GM23338 (cell line): ENCODE data around the gene CRIP3. TPM values are rescaled to one million over a fixed set of nuclear protein-coding genes. Genes with fewer than 3 reads are reported as not detected.

Source experiments
- EZH2 ChIP-seq: fragments of 200-600 bp; sonication (generic); IDR thresholded peaks from one replicate; pipeline ENCODE4 v1.8.0; 2017; ENCODE audit warnings: antibody characterized with exemption, mild to moderate bottlenecking, low read depth; ENCODE audit not compliant: unreplicated experiment
- EZH2phosphoT487 ChIP-seq: fragments of 200-600 bp; sonication (generic); IDR thresholded peaks from one replicate; pipeline ENCODE4 v1.8.1; 2018; ENCODE audit warnings: antibody characterized with exemption; ENCODE audit not compliant: unreplicated experiment
- JUNB ChIP-seq: IDR thresholded peaks from one replicate; pipeline ENCODE4 v1.6.1; 2016; ENCODE audit warnings: antibody characterized with exemption; ENCODE audit not compliant: unreplicated experiment
- NANOG ChIP-seq: IDR thresholded peaks from 2 replicates; pipeline ENCODE4 v1.6.1; 2016; ENCODE audit warnings: antibody characterized with exemption, borderline replicate concordance
- POLR2AphosphoS5 ChIP-seq: IDR thresholded peaks from 2 replicates; pipeline ENCODE4 v1.6.1; 2016; ENCODE audit warnings: antibody characterized with exemption, low read depth
- STAT1 ChIP-seq: IDR thresholded peaks from one replicate; pipeline ENCODE4 v1.6.1; 2016; ENCODE audit warnings: antibody characterized with exemption; ENCODE audit not compliant: unreplicated experiment
- ZNF114 ChIP-seq: fragments of 250-450 bp; sonication (Bioruptor Pico); IDR thresholded peaks from 2 replicates; pipeline ENCODE4 v1.5.0; 2020; ENCODE audit warnings: mild to moderate bottlenecking, moderate library complexity
- ZNF331 ChIP-seq: fragments of 250-450 bp; sonication (Bioruptor Pico); IDR thresholded peaks from 2 replicates; pipeline ENCODE4 v1.5.0; 2020; ENCODE audit warnings: low read depth, mild to moderate bottlenecking, moderate library complexity
- polyA plus RNA-seq: library from polyadenylated mRNA; unstranded; fragments of >200 nt; fragmentation: Nextera tagmentation; extraction: Ambion mirVana; gene quantifications from 2 replicates; pipeline ENCODE4 v1.2.1, GENCODE V29; 2016
- total RNA-seq: library from RNA; depleted of rRNA; stranded (reverse); fragments of >200 nt; shearing (Covaris generic); gene quantifications from 2 replicates; pipeline ENCODE4 v1.2.3, GENCODE V29; 2014
- TF ChIP-seq, protein P1 (sequence below): fragments of 250-450 bp; sonication (Bioruptor Pico); IDR thresholded peaks from 2 replicates; pipeline ENCODE4 v1.5.0; 2020; ENCODE audit warnings: mild to moderate bottlenecking, moderate library complexity
- TF ChIP-seq, protein P2 (sequence below): IDR thresholded peaks from 2 replicates; pipeline ENCODE4 v1.6.1; 2016; ENCODE audit warnings: antibody characterized with exemption
- TF ChIP-seq, protein P3 (sequence below), 2 experiments: fragments of 200-600 bp in 1 of 2; sonication (generic) in 1 of 2; conservative IDR thresholded peaks; 2 replicates each; pipeline versions ENCODE4 v1.5.1 to v1.6.1; 2016 to 2017; ENCODE audit warnings: antibody characterized with exemption in 2 of 2, low read depth in 2 of 2, mild to moderate bottlenecking in 2 of 2, moderate library complexity in 1 of 2

The CRIP3 gene
- total and polyA plus RNA-seq, 2 experiments from 2014 or later = 22.0 to 36.0 TPM

DNA sequence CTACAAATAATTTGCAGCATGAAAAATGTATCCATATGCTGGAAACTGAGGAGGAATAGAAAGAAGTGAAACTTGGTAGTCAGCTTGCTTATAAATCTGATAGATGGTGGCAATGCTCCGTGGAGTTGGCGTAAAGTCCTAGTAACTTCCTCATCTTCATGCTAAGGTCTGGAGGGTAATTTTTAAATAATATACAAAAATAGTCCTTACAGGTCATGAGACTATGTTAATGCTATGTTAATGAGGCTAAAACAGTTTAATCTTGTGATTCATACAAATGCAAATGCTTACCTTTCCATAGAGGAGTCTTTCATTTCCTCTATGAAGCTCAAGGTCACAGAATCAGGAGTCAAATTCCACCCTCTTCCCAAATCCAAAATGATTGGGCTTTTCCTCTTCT is 9.4 kb upstream of the CRIP3 start (continued):
- TF ChIP-seq, protein P1, sequence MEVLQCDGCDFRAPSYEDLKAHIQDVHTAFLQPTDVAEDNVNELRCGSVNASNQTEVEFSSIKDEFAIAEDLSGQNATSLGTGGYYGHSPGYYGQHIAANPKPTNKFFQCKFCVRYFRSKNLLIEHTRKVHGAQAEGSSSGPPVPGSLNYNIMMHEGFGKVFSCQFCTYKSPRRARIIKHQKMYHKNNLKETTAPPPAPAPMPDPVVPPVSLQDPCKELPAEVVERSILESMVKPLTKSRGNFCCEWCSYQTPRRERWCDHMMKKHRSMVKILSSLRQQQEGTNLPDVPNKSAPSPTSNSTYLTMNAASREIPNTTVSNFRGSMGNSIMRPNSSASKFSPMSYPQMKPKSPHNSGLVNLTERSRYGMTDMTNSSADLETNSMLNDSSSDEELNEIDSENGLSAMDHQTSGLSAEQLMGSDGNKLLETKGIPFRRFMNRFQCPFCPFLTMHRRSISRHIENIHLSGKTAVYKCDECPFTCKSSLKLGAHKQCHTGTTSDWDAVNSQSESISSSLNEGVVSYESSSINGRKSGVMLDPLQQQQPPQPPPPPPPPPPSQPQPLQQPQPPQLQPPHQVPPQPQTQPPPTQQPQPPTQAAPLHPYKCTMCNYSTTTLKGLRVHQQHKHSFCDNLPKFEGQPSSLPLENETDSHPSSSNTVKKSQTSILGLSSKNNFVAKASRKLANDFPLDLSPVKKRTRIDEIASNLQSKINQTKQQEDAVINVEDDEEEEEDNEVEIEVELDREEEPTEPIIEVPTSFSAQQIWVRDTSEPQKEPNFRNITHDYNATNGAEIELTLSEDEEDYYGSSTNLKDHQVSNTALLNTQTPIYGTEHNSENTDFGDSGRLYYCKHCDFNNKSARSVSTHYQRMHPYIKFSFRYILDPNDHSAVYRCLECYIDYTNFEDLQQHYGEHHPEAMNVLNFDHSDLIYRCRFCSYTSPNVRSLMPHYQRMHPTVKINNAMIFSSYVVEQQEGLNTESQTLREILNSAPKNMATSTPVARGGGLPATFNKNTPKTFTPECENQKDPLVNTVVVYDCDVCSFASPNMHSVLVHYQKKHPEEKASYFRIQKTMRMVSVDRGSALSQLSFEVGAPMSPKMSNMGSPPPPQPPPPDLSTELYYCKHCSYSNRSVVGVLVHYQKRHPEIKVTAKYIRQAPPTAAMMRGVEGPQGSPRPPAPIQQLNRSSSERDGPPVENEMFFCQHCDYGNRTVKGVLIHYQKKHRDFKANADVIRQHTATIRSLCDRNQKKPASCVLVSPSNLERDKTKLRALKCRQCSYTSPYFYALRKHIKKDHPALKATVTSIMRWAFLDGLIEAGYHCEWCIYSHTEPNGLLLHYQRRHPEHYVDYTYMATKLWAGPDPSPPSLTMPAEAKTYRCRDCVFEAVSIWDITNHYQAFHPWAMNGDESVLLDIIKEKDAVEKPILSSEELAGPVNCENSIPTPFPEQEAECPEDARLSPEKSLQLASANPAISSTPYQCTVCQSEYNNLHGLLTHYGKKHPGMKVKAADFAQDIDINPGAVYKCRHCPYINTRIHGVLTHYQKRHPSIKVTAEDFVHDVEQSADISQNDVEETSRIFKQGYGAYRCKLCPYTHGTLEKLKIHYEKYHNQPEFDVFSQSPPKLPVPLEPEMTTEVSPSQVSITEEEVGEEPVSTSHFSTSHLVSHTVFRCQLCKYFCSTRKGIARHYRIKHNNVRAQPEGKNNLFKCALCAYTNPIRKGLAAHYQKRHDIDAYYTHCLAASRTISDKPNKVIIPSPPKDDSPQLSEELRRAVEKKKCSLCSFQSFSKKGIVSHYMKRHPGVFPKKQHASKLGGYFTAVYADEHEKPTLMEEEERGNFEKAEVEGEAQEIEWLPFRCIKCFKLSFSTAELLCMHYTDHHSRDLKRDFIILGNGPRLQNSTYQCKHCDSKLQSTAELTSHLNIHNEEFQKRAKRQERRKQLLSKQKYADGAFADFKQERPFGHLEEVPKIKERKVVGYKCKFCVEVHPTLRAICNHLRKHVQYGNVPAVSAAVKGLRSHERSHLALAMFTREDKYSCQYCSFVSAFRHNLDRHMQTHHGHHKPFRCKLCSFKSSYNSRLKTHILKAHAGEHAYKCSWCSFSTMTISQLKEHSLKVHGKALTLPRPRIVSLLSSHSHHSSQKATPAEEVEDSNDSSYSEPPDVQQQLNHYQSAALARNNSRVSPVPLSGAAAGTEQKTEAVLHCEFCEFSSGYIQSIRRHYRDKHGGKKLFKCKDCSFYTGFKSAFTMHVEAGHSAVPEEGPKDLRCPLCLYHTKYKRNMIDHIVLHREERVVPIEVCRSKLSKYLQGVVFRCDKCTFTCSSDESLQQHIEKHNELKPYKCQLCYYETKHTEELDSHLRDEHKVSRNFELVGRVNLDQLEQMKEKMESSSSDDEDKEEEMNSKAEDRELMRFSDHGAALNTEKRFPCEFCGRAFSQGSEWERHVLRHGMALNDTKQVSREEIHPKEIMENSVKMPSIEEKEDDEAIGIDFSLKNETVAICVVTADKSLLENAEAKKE (CRISPR knock-in tag) = no peak
- TF ChIP-seq ZNF114 = no peak
- TF ChIP-seq, protein P2, sequence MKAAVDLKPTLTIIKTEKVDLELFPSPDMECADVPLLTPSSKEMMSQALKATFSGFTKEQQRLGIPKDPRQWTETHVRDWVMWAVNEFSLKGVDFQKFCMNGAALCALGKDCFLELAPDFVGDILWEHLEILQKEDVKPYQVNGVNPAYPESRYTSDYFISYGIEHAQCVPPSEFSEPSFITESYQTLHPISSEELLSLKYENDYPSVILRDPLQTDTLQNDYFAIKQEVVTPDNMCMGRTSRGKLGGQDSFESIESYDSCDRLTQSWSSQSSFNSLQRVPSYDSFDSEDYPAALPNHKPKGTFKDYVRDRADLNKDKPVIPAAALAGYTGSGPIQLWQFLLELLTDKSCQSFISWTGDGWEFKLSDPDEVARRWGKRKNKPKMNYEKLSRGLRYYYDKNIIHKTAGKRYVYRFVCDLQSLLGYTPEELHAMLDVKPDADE = no peak
- TF ChIP-seq, protein P3, sequence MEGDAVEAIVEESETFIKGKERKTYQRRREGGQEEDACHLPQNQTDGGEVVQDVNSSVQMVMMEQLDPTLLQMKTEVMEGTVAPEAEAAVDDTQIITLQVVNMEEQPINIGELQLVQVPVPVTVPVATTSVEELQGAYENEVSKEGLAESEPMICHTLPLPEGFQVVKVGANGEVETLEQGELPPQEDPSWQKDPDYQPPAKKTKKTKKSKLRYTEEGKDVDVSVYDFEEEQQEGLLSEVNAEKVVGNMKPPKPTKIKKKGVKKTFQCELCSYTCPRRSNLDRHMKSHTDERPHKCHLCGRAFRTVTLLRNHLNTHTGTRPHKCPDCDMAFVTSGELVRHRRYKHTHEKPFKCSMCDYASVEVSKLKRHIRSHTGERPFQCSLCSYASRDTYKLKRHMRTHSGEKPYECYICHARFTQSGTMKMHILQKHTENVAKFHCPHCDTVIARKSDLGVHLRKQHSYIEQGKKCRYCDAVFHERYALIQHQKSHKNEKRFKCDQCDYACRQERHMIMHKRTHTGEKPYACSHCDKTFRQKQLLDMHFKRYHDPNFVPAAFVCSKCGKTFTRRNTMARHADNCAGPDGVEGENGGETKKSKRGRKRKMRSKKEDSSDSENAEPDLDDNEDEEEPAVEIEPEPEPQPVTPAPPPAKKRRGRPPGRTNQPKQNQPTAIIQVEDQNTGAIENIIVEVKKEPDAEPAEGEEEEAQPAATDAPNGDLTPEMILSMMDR (conservative IDR thresholded peaks at IDR 0.05; ENCODE audit: low read depth in 2 of 2) = no peak
- TF ChIP-seq EZH2 = no peak
- TF ChIP-seq EZH2phosphoT487 = no peak
- TF ChIP-seq JUNB = no peak
- TF ChIP-seq POLR2AphosphoS5 = no peak
- TF ChIP-seq NANOG = no peak
- no peak for TF ChIP-seq STAT1
- TF ChIP-seq ZNF331 (CRISPR knock-in tag) = no peak
